Embryonic facial prominence (tissue), 1 donor: ENCODE results near the gene NDUFC2.
"Not testable (repeated sequence)": the region's sequence is repeated elsewhere in the genome, so short reads cannot be mapped to it uniquely, and the experiment has no call there.

Source experiments
- DNase-seq: peaks from one replicate; pipeline ENCODE4 v3.0.0-alpha.2; 2016; ENCODE audit errors: extremely low spot score

The NDUFC2 gene

DNA sequence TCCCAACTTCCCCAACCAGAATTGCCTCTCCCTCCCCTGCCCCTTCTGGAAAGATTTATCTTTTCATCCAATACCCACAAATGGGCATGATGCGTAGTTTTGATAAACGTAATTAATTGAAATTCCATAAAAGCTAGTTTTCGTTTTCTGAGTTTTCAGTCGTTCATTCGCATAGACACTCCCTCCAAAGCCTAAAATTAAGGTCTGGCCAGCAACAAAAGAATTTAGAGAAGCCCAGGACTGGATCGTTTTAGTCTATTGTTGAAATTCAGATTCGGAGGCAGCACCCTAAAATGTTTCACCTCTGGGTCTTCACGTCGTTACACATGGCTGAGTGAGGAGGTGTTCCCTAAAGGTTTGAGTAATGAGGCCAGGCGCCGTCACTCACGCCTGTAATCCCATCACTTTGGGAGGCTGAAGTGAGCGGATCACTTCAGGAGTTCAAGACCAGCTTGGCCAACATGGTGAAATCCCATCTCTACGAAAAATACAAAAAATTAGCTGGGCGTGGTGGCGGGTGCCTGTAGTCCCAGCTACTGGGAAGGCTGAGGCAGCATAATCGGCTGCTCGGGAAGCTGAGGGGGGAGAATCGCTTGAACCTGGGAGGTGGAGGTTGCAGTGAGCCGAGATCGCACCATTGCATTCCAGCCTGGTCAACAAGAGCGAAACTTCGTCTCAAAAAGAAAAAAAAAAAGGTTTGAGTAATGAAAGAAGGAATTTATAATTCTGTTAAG, 589 bp upstream of the NDUFC2 start:
- DNase-seq: no peak

DNA sequence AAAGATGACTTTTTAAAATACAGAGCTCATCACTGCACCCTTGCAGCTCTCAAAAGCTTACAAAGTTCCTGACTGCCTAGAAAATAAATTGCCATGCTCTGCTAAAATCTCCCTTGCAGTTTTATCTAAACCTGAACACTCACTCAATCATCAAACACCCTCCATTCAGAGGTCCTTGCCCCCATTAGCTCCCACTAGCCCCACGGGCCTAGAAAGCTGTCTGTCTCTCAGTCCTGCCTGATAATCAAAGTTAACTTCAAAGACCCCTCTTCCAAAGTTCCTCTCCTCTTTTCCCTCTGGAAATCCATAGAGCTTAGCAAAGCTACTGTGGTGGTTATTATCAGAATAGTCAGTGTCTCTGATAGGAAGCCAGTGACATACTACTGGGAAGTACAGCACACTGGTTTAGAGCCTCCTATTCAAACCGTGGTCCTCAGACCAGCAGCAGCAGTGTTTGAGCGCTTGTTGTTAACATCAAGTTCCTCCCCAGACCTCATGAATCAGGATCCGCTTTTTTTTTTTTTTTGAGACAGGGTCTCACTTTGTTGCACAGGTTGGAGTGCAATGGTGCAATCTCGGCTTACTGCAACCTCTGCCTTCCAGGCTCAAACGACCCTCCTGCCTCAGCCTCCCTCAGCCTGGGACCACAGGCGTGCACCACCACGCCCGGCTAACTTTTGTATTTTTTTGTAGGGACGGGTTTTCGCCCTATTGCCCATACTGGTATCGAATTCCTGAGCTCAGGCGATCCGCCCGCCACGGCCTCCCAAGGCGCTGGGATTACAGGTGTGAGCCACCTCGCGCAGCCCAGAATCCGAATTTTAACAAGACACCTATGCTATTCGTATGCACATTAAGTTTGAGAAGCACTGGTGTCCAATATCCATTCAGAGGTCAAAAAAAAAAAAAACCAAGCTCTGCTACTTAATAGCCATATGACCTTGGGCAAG, 1.2 kb downstream of the NDUFC2 start:
- no peak for DNase-seq

DNA sequence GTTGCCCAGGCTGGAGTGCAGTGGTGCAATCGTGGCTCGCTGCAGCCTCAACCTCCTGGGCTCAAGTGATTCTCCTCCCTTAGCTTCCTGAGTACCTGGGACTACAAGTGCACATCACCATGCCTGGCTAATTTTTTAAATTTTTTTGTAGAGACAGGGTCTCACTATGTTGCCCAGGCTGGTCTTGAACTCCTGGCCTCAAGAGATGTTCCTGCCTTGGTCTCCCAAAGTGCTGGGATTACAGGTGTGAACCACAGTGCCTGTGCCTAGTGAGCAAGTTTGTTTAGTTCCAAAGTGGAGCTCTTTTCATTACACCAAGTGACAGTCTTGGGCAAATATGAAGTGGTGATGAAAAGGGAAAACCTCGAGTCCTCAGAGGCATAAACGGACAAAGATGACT, 2.1 kb downstream of the NDUFC2 start:
- not testable (repeated sequence) for DNase-seq

DNA sequence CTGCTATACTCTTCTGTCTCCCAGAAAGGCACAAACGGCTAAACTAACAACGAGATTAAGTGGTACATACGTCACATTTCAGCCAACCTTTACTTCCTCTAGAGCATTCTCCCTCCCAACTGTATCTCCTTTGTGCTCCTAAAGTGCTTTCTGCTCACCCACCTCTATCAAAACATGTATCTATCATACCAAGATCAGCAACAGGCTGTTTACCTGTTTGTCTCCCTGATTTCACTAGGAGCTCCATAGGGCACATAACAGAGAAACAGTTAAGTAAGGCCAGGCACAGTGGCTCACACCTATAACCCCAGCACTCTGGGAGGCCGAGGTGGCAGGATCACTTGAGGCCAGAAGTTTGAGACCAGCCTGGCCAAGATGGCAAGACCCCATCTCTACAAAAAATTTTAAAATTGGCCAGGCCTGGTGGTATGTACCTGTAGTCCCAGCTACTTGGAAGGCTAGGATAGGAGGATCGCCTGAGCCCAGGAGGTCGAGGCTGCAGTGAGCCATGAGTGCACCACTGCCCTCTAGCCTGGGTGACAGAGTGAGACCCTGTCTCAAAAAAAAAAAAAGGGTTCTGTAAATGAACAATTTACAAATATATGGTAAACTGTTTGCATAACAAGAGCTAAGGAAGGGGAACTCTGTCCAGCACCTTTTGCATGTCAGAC, 2.8 kb downstream of the NDUFC2 start:
- DNase-seq: no peak

DNA sequence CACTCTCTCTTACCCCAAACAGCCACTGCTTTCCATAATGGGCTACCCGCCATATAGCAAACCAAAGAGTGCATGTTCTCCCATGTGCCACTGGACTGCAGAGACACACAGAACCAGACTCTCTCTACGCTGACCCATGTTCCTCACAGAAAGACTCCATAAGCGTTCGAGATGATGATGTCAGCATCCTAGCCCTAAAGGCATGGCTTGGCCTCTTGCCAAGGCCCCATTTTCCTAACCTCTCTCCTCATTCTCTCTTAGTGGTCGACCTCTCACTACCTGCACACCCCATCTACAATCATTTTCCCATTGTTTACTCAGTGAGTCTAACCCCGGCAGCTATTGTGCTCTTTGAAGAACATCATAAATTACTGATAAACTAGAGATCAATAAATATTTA, 4.9 kb downstream of the NDUFC2 start:
- DNase-seq: no peak

GRCh38 chr11:78072455-78072854, 7.2 kb downstream of the NDUFC2 start:
- no peak for DNase-seq

DNA sequence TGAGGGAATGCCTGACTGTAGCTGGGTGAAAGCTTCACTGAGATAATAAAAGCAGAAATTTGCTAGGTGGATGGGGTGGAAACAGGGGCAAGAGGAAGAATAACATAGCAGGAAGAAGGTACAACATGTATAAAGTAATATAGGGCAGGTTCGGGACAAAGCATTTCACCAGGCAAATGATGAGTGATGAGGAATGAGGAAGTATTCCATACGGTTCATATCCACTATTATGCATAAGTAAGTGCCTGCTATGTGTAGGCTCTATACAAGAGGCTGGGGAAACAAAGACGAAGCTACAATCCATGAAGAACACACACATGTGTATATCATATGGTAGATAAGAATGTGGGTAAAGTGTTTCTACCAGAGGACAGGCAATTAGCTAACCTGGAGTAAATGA, 7.9 kb downstream of the NDUFC2 start:
- DNase-seq: no peak

GRCh38 chr11:78070621-78071020, 9.0 kb downstream of the NDUFC2 start:
- DNase-seq: no peak

- DNase-seq: no peak
Observed at GRCh38 chr11:78069465-78069864, 10.2 kb downstream of the NDUFC2 start.

GRCh38 chr11:78067704-78068103, 12.0 kb downstream of the NDUFC2 start:
- no peak for DNase-seq

GRCh38 chr11:78066471-78066870, 13.2 kb downstream of the NDUFC2 start:
- DNase-seq: no peak

DNA sequence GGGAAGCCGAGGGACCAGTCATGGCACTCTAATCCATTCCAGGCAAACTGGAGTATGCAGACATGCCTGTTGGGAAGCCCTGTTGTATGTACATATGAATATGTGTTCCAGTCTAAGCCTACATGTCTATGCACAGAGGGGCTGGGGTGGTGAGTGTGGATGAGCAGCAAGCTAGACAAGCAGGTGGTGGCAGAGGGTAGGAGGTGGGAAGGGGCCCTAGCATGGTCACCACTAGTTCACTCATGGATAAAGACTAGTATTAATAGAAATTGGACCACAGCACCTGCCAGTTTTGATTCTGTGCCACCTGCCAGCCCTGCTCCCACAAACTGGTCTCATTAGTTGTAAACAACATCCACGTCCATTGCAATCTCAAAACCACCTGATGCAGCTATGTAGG, 14.5 kb downstream of the NDUFC2 start:
- no peak for DNase-seq

DNA sequence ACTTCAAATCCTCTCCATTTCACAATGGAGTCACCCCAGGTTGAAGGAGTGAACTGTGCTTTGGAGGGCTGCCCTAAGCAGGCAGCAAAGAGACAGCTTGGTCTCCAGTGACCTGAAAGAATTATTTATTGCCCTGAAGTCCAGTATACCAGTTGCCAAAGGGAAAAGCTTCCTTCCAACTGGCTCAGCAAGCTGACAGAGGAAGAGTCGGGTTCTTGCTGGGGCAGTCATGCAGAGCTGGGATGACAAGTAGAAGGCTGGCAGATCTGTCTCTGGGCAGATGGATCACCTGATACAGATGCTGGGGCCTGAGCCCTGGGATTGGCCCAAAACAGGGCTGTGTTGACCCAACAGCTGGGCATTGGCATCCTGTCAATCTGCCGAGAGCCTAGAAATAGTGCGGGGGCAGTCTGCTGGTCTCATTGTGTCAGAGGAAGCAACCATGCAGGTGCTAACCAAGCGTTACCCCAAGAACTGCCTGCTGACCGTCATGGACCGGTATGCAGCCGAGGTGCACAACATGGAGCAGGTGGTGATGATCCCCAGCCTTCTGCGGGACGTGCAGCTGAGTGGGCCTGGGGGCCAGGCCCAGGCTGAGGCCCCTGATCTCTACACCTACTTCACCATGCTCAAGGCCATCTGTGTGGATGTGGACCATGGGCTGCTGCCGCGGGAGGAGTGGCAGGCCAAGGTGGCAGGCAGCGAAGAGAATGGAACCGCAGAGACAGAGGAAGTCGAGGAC, 16.1 kb downstream of the NDUFC2 start, which contains the start of gene THRSP:
THRSP (plus strand) TSS at position 422 of the 742 bp plus-strand sequence; CDS start at position 443, 21 bp downstream.
- DNase-seq: no peak

GRCh38 chr11:78062671-78063070, 17.0 kb downstream of the NDUFC2 start:
- no peak for DNase-seq

DNA sequence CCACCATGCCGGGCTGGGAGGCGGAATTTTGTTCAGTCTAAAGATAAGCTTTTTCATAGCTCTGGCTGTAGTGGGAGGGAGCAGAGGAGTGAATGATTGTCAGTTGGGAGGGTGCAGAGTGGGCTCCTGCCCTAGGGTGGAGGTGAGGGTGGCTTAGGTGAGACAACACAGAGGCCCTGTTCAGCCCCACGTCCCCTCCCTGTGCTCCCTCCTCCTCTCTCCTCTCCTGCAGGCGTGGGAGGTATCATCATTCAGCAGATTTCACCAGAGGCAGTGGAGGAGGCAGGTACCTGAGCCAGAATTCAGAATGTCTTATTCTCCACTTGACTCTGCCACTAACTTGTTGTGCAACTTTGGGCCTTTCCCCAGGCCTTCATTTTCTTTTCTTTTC, 17.7 kb downstream of the NDUFC2 start:
- no peak for DNase-seq

- no peak for DNase-seq
Observed at GRCh38 chr11:78061088-78061920, 18.4 kb downstream of the NDUFC2 start.

DNA sequence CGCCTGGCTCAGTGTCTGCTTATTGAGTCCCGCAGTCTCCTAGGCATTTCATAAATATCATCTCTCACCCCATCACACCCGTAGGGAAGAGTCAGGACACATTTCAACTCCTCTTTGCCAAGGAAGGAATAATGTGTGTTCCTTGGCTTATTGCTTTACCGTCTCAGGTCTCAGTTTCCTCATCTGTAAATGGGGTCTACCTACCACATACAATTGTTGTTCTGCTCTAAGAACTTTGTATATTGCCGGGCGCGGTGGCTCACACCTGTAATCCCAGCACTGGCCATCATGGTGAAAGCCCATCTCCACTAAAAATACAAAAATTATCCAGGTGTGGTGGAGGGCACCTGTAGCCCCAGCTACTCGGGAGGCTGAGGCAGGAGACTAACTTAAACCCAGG, 19.1 kb downstream of the NDUFC2 start:
- DNase-seq: no peak

DNA sequence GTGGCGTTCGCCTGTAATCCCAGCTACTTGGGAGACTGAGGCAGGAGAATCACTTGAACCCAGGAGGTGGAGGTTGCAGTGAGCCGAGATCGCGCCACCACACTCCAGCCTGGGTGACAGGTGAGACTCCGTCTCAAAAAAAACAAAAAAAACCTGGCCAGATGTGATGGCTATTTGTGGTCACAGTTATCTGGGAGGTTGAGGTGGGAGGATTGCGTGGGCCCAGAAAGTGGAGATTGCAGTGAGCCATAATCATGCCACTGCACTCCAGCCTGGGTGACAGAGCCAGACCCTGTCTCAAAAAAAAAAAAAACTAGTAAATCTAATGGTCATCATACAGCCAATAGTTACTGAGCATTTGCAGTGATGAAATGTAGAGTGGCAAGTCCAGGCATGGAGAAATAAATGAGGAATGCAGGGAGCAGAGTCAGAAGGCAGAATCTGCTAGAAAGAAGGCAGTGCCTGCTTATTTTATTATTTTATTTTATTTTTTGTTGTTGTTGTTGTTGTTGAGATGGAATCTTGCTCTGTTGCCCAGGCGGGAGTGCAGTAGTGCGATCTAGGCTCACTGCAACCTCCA, 19.8 kb downstream of the NDUFC2 start:
- not testable (repeated sequence) for DNase-seq

DNA sequence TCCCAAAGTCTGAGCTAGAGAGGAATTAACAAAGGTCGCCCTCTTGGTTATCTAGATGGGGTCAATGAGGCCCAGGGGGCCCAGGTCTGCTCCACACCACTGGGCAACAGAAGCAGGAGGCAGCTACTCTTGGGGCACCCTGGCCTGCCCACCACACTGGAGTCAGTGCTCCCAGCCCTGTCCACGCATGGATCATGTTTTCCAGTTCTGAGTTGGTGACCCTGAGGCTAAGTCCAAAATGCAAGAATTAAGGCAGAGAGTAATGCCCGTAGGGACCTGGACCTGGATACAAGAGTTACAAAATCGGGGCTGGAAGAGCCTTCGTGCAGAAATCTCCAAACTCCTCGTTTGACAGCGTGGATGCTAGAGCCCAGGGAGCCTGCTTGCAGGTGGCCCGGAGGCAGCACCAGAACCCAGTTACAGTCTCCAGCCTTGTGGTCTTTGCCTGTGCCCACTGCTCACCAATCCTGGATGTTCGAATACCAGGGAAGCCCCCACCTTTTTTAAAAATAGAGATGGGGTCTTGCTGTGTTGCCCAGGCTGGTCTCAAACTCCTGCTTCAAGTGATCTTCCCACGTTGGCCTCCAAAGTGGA, 22.1 kb downstream of the NDUFC2 start:
- no peak for DNase-seq

- DNase-seq: no peak
Observed at GRCh38 chr11:78056093-78056492, 23.6 kb downstream of the NDUFC2 start.
